ENCODE measurements around the gene MED12L.

DNA sequence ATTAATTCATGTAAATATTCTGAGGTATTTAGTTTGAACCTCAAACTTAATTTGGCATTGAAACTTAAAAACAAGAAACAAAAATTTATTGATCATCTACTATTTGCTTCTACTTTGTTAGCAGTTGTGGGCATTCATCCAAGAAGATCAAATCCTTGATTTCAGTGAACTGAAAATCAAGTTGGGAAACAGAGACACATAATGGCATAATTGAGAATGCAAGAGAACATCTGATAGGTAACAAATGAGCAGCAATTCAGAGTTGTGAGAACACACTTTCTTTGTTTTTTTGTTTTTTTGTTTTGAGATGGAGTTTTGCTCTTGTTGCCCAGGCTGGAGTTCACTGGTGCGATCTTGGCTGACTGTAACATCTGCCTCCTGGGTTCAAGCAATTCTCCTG, 33.9 kb upstream of the MED12L start:
- TF ChIP-seq TAF1 (IDR thresholded peaks at IDR 0.05; ENCODE audit: borderline replicate concordance, insufficient read depth, low read length), result no peak
- no peak for TF ChIP-seq POLR2AphosphoS5 (IDR thresholded peaks at IDR 0.05; ENCODE audit: low read depth, low read length)
